ENCODE data around the gene MED26. TPM values are rescaled to one million over a fixed set of nuclear protein-coding genes. Genes with fewer than 3 reads are reported as not detected.
A peak's percentile ranks its signal among the peaks of the same experiment; 100 is the strongest.

Gene MED26
- total and polyA plus RNA-seq, 11 donors = 3.6 to 7.5 (median 4.6) TPM

GRCh38 chr19:16571822-16572331 lies 56.1 kb downstream of the MED26 start:
- peaks cover 0 to 67% (median 33%) of the 10 kb centered on the region in 9 donors for H3K36me3 ChIP-seq
- WGBS, 4 donors = 0 to 2% (median 1%) methylated on average over 9 to 75 of the region's 75 CpGs
- TF ChIP-seq CTCF (IDR thresholded peaks at IDR 0.05) (peak in 1 of 12 donors; percentile 8), POLR2A (IDR thresholded peaks at IDR 0.05) (no peak)
- H3K9me3 ChIP-seq = no peaks in the 10 kb centered on the region
- intact Hi-C loops (cut with DNase I) = loop anchor here in 8 of 10 donors (1.0 to 5.0 kb wide), 7 partner anchors 29 to 320 kb away; partner anchors contain the start of genes MED26 (in 6 of the 8), CHERP (in 2 of the 8) and SMIM7 (in 1 of the 8)
- H3K27me3 ChIP-seq = no peaks in the 10 kb centered on the region
- ATAC-seq = peak in 1 of 4 donors; percentile 2
- peak in 2 of 5 donors; percentile 44 to 73 for DNase-seq
- H3K4me1 ChIP-seq = peaks cover 7 to 49% (median 27%) of the 10 kb centered on the region in 12 donors
- peak overlapping the region; percentile 35 to 89 (median 74) for H3K27ac ChIP-seq
- H3K4me3 ChIP-seq = peak overlapping the region; percentile 69 to 98 (median 80)

- intact Hi-C loops (cut with DNase I) = loop anchor here in 7 of 10 donors (2.0 to 5.0 kb wide), 4 partner anchors 28 to 321 kb away; partner anchors contain the start of genes MED26 (in 6 of the 7) and CHERP (in 1 of the 7)
- peaks cover 0 to 67% (median 33%) of the 10 kb centered on the region in 9 donors for H3K36me3 ChIP-seq
- H3K27me3 ChIP-seq = no peaks in the 10 kb centered on the region
- H3K9me3 ChIP-seq = no peaks in the 10 kb centered on the region
- WGBS, 4 donors = 21 to 29% (median 24%) methylated on average over 2 to 6 of the region's 6 CpGs
- ATAC-seq = no peak
- H3K4me1 ChIP-seq = peaks cover 7 to 49% (median 26%) of the 10 kb centered on the region in 12 donors
- no peak for TF ChIP-seq POLR2A (IDR thresholded peaks at IDR 0.05)
- no peak for TF ChIP-seq CTCF (IDR thresholded peaks at IDR 0.05)
- peak overlapping the region; percentile 69 to 98 (median 80) for H3K4me3 ChIP-seq
- H3K27ac ChIP-seq = peak overlapping the region in 8 of 12 donors; percentile 60 to 89 (median 78)
- peak in 1 of 5 donors; percentile 44 for DNase-seq
These were observed 56.7 kb downstream of the MED26 start for GRCh38 chr19:16571283-16571682.

- Histone ChIP-seq H3K9me3 (no peaks in the 10 kb centered on the region), H3K4me3 (no peak overlapping the region), H3K4me1 (peaks cover 7 to 46% (median 26%) of the 10 kb centered on the region in 12 donors), H3K27ac (no peak overlapping the region), H3K27me3 (no peaks in the 10 kb centered on the region), H3K36me3 (peaks cover 0 to 70% (median 35%) of the 10 kb centered on the region in 9 donors)
- WGBS, 4 donors = 86 to 92% (median 89%) methylated on average over 15 to 17 of the region's 17 CpGs
- no peak for TF ChIP-seq CTCF (IDR thresholded peaks at IDR 0.05)
- TF ChIP-seq POLR2A (IDR thresholded peaks at IDR 0.05) = no peak
- ATAC-seq = no peak
- intact Hi-C loops (cut with DNase I) = loop anchor here in 7 of 10 donors (2.0 to 5.0 kb wide), 4 partner anchors 27 to 323 kb away; partner anchors contain the start of genes MED26 (in 6 of the 7) and CHERP (in 1 of the 7)
- DNase-seq = no peak
These were observed 58.2 kb downstream of the MED26 start for GRCh38 chr19:16569609-16570320.

GRCh38 chr19:16566702-16567101 lies 61.3 kb downstream of the MED26 start:
- no peak overlapping the region for H3K4me3 ChIP-seq
- H3K9me3 ChIP-seq = no peaks in the 10 kb centered on the region
- H3K4me1 ChIP-seq = peaks cover 3 to 25% (median 10%) of the 10 kb centered on the region in 12 donors
- TF ChIP-seq POLR2A (IDR thresholded peaks at IDR 0.05) = no peak
- TF ChIP-seq CTCF (IDR thresholded peaks at IDR 0.05) = no peak
- H3K36me3 ChIP-seq = peaks cover 0 to 90% (median 66%) of the 10 kb centered on the region in 9 donors
- no peaks in the 10 kb centered on the region for H3K27me3 ChIP-seq
- DNase-seq (no peak), ATAC-seq (no peak)
- intact Hi-C loops (cut with DNase I) = no loop called here
- peak overlapping the region in 1 of 12 donors; percentile 72 for H3K27ac ChIP-seq
- 94 to 95% (median 94%) methylated on average over 5 of the region's 5 CpGs for WGBS, 4 donors

Data from heart left ventricle (tissue), 16 donors.